Measurements from ENCODE around the gene NLRP6. TPM values are rescaled to one million over a fixed set of nuclear protein-coding genes. Genes with fewer than 3 reads are reported as not detected.

NLRP6 gene
- total RNA-seq, 2 experiments from 2014 or later = 0.25 to 0.65 TPM

GRCh38 chr11:334264-334994, 56.2 kb downstream of the NLRP6 start:
- BruUV-seq (replicated peaks) = no TSS peak
- no peaks in the 10 kb centered on the region for H3K79me2 ChIP-seq (ENCODE audit: insufficient read depth, low read depth, low read length)
- H3K4me1 ChIP-seq (ENCODE audit: insufficient read depth, low read length, poor library complexity, severe bottlenecking) = peaks cover 73% of the 10 kb centered on the region
- H3K36me3 ChIP-seq (ENCODE audit: insufficient read depth, low read length) = peaks cover 9% of the 10 kb centered on the region
- no peak for TF ChIP-seq EZH2phosphoT487 (IDR thresholded peaks at IDR 0.05; ENCODE audit: borderline replicate concordance, low read depth, low read length)
- TF ChIP-seq, protein P1, sequence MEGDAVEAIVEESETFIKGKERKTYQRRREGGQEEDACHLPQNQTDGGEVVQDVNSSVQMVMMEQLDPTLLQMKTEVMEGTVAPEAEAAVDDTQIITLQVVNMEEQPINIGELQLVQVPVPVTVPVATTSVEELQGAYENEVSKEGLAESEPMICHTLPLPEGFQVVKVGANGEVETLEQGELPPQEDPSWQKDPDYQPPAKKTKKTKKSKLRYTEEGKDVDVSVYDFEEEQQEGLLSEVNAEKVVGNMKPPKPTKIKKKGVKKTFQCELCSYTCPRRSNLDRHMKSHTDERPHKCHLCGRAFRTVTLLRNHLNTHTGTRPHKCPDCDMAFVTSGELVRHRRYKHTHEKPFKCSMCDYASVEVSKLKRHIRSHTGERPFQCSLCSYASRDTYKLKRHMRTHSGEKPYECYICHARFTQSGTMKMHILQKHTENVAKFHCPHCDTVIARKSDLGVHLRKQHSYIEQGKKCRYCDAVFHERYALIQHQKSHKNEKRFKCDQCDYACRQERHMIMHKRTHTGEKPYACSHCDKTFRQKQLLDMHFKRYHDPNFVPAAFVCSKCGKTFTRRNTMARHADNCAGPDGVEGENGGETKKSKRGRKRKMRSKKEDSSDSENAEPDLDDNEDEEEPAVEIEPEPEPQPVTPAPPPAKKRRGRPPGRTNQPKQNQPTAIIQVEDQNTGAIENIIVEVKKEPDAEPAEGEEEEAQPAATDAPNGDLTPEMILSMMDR (conservative IDR thresholded peaks at IDR 0.05; ENCODE audit: low read length) = no peak
- H3K9me2 ChIP-seq (ENCODE audit: insufficient read depth, low read length) = no peaks in the 10 kb centered on the region
- no peak overlapping the region for H3K4me3 ChIP-seq (ENCODE audit: low read depth, low read length, poor library complexity, severe bottlenecking)
- intact Hi-C loops (cut with micrococcal nuclease; ENCODE audit: unreplicated experiment) = no loop called here
- H3K4me2 ChIP-seq (ENCODE audit: low read length) = no peak overlapping the region
- H3K27ac ChIP-seq (ENCODE audit: low read depth, low read length, poor library complexity, severe bottlenecking) = peak overlapping the region; percentile 12
- POLR2A ChIA-PET = no interaction called here
- CTCF ChIA-PET (ENCODE audit: unreplicated experiment) = no interaction called here
- H3K9me3 ChIP-seq (ENCODE audit: low read length) = peaks cover 14% of the 10 kb centered on the region
- H2AFZ ChIP-seq (ENCODE audit: low read length) = no peak overlapping the region
- H4K20me1 ChIP-seq (ENCODE audit: insufficient read depth, low read length) = no peaks in the 10 kb centered on the region
- DNase-seq (ENCODE audit: low spot score) = no peak

Small RNA genes lying within 50 kb of the gene (small RNA-seq; reads per million reads assigned to genes)
- gene AC136475.6 = not detected

Other genes with a start within 250 kb of the NLRP6 start
- not detected in 2 replicates for gene SCGB1C1, start 85.3 kb upstream of the NLRP6 start, total RNA-seq (2014; rRNA removed; shearing (Covaris generic))
- not detected in 2 replicates for gene SCGB1C1, start 85.3 kb upstream of the NLRP6 start, total RNA-seq (2022)
- gene BET1L, start 71.0 kb upstream of the NLRP6 start, total RNA-seq (2014; rRNA removed; shearing (Covaris generic)) = 12.3 and 16.2 TPM in 2 replicates
- 45.5 and 47.4 TPM in 2 replicates for gene BET1L, start 71.0 kb upstream of the NLRP6 start, total RNA-seq (2022)
- 125 and 136 TPM in 2 replicates for gene RIC8A, start 70.7 kb upstream of the NLRP6 start, total RNA-seq (2014; rRNA removed; shearing (Covaris generic))
- gene RIC8A, start 70.7 kb upstream of the NLRP6 start, total RNA-seq (2022) = 92.0 and 97.6 TPM in 2 replicates
- gene SIRT3, start 42.1 kb upstream of the NLRP6 start, total RNA-seq (2014; rRNA removed; shearing (Covaris generic)) = 8.5 and 10.3 TPM in 2 replicates
- 18.5 and 21.0 TPM in 2 replicates for gene SIRT3, start 42.1 kb upstream of the NLRP6 start, total RNA-seq (2022)
- 146 and 156 TPM in 2 replicates for gene PSMD13, start 41.4 kb upstream of the NLRP6 start, total RNA-seq (2014; rRNA removed; shearing (Covaris generic))
- gene PSMD13, start 41.4 kb upstream of the NLRP6 start, total RNA-seq (2022) = 134 and 154 TPM in 2 replicates
- 6.3 and 7.0 TPM in 2 replicates for gene PGGHG, start 10.7 kb downstream of the NLRP6 start, total RNA-seq (2014; rRNA removed; shearing (Covaris generic))
- gene PGGHG, start 10.7 kb downstream of the NLRP6 start, total RNA-seq (2022) = 0.93 and 1.2 TPM in 2 replicates
- gene IFITM5, start 21.1 kb downstream of the NLRP6 start, total RNA-seq (2014; rRNA removed; shearing (Covaris generic)) = not detected in 2 replicates
- gene IFITM5, start 21.1 kb downstream of the NLRP6 start, total RNA-seq (2022) = not detected in 2 replicates
- gene IFITM2, start 29.4 kb downstream of the NLRP6 start, total RNA-seq (2014; rRNA removed; shearing (Covaris generic)) = 9.5 and 22.1 TPM in 2 replicates
- gene IFITM2, start 29.4 kb downstream of the NLRP6 start, total RNA-seq (2022) = 110 and 117 TPM in 2 replicates
- gene IFITM1, start 35.6 kb downstream of the NLRP6 start, total RNA-seq (2014; rRNA removed; shearing (Covaris generic)) = 30.3 and 36.4 TPM in 2 replicates
- 72.4 TPM in 2 replicates for gene IFITM1, start 35.6 kb downstream of the NLRP6 start, total RNA-seq (2022)
- 0.95 and 1.5 TPM in 2 replicates for gene IFITM3, start 42.5 kb downstream of the NLRP6 start, total RNA-seq (2014; rRNA removed; shearing (Covaris generic))
- 1.5 and 2.2 TPM in 2 replicates for gene IFITM3, start 42.5 kb downstream of the NLRP6 start, total RNA-seq (2022)
- not detected in 2 replicates for gene B4GALNT4, start 91.1 kb downstream of the NLRP6 start, total RNA-seq (2014; rRNA removed; shearing (Covaris generic))
- not detected in 2 replicates for gene B4GALNT4, start 91.1 kb downstream of the NLRP6 start, total RNA-seq (2022)
- gene PKP3, start 115.8 kb downstream of the NLRP6 start, total RNA-seq (2014; rRNA removed; shearing (Covaris generic)) = not detected in 2 replicates
- not detected in 2 replicates for gene PKP3, start 115.8 kb downstream of the NLRP6 start, total RNA-seq (2022)
- 36.9 and 57.2 TPM in 2 replicates for gene SIGIRR, start 136.6 kb downstream of the NLRP6 start, total RNA-seq (2014; rRNA removed; shearing (Covaris generic))
- 25.3 and 29.2 TPM in 2 replicates for gene SIGIRR, start 136.6 kb downstream of the NLRP6 start, total RNA-seq (2022)
- 22.2 and 25.7 TPM in 2 replicates for gene ANO9, start 163.6 kb downstream of the NLRP6 start, total RNA-seq (2014; rRNA removed; shearing (Covaris generic))
- gene ANO9, start 163.6 kb downstream of the NLRP6 start, total RNA-seq (2022) = 27.6 and 28.2 TPM in 2 replicates
- gene PTDSS2, start 171.9 kb downstream of the NLRP6 start, total RNA-seq (2014; rRNA removed; shearing (Covaris generic)) = 19.6 and 27.8 TPM in 2 replicates
- 30.3 and 32.7 TPM in 2 replicates for gene PTDSS2, start 171.9 kb downstream of the NLRP6 start, total RNA-seq (2022)
- 57.1 and 65.7 TPM in 2 replicates for gene RNH1, start 228.8 kb downstream of the NLRP6 start, total RNA-seq (2014; rRNA removed; shearing (Covaris generic))
- gene RNH1, start 228.8 kb downstream of the NLRP6 start, total RNA-seq (2022) = 48.8 and 65.5 TPM in 2 replicates

Data from OCI-LY7 (cell line).